ENCODE data around the gene CCDC170. TPM values are rescaled to one million over a fixed set of nuclear protein-coding genes. Genes with fewer than 3 reads are reported as not detected.

The CCDC170 gene
- total RNA-seq, 6 experiments from 2014 or later = 0.09 to 0.43 (median 0.30) TPM

DNA sequence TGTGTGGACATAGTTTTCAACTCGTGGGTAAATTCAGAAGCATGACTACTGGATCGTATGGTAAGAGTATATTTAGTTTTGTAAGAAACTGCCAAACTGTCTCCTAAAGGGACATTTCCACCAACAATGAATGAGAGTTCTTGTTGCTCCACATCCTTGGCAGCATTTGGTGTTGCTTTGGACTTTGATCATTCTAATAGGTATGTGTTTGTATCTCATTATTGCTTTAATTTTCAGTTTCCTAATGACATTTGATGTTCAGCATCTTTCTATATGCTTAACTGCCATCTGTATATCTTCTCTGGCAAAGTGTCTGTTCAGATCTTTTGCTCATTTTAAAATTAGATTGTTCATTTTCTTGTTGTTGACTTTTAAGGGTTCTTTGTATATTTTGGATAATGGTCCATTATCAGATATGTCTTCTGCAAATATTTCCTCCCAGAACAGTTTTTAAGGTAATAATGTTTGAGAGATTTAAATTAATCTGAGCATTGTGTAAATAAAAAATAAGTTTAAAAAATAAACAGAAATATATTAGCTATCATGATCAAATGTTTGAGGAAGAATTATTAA lies 138.7 kb downstream of the CCDC170 start:
- peaks cover 4% of the 10 kb centered on the region; the same call in 1 of the 2 replicates for H3K9me3 Mint-ChIP-seq
- H3K36me3 Mint-ChIP-seq (ENCODE audit: low read depth) = no peaks in the 10 kb centered on the region
- DNase-seq = no peak
- no peak overlapping the region for H3K4me3 Mint-ChIP-seq
- H3K27ac Mint-ChIP-seq = no peak overlapping the region
- TF ChIP-seq, protein P1, sequence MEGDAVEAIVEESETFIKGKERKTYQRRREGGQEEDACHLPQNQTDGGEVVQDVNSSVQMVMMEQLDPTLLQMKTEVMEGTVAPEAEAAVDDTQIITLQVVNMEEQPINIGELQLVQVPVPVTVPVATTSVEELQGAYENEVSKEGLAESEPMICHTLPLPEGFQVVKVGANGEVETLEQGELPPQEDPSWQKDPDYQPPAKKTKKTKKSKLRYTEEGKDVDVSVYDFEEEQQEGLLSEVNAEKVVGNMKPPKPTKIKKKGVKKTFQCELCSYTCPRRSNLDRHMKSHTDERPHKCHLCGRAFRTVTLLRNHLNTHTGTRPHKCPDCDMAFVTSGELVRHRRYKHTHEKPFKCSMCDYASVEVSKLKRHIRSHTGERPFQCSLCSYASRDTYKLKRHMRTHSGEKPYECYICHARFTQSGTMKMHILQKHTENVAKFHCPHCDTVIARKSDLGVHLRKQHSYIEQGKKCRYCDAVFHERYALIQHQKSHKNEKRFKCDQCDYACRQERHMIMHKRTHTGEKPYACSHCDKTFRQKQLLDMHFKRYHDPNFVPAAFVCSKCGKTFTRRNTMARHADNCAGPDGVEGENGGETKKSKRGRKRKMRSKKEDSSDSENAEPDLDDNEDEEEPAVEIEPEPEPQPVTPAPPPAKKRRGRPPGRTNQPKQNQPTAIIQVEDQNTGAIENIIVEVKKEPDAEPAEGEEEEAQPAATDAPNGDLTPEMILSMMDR (IDR thresholded peaks at IDR 0.05) = no peak
- peaks cover 1% of the 10 kb centered on the region; the same call in 1 of the 2 replicates for H3K27me3 Mint-ChIP-seq (ENCODE audit: insufficient read depth)
- no peaks in the 10 kb centered on the region for H3K4me1 Mint-ChIP-seq (ENCODE audit: low read depth)

DNA sequence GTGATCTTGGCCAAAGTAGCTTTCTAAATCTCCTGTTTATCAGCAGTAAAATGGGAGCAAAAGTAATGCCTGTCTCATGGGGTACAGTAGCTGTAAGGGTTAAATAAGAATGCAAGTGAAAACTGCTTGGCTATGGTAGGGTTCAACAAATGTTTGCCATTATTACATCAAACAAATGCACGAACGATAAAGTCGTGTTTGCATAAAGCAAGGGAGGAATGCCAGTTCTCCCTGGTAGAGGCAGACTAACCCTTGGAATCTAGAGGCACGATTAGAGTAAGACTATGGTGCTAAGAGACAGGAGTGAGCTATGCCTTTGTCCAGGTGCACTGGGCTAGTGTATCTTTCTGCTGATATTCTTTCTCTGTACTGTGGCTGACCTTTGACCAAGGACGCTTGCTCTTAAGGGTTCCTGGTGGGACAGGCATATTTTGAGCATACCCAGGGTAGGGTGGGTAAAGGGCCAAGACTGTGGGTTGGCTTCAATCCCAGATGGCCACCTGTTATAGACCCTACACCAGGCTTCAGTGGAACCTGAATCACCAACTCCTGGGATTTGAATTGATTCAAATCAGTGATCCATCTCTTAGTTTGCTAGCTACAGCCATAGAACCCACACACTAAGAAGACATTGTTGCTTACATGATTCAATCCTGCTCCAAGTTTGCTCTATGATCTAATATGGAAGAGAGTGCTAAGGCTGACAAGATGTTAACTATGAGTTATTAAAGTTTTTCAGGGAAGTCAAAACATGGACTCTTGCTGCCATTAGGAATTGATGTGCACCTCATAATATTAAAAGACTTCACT lies 139.9 kb downstream of the CCDC170 start:
- peaks cover 4% of the 10 kb centered on the region for H3K9me3 Mint-ChIP-seq
- H3K36me3 Mint-ChIP-seq (ENCODE audit: low read depth) = no peaks in the 10 kb centered on the region
- no peak overlapping the region for H3K4me3 Mint-ChIP-seq
- no peak for DNase-seq
- H3K4me1 Mint-ChIP-seq (ENCODE audit: low read depth) = no peaks in the 10 kb centered on the region
- TF ChIP-seq, protein P1 (IDR thresholded peaks at IDR 0.05) = no peak
- no peak overlapping the region for H3K27ac Mint-ChIP-seq
- peaks cover 1% of the 10 kb centered on the region; the same call in 1 of the 2 replicates for H3K27me3 Mint-ChIP-seq (ENCODE audit: insufficient read depth)

DNA sequence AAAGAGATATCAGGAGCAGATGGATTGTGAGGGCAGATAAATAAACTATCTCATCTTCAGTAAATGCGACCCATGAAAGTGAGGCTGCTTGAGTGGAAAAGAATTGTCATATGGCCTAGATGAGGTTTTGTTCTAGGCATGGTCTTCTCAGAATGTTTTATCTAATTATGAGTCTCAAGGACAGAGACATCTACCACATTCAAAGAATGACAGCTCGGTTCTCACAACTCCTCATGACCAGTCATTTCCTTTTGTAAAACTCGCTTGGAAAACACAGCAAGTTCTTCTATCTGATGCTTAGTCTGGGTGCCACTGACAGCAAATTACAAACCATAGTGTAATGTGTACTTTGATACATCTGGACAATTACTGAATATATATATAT lies 140.5 kb downstream of the CCDC170 start:
- Mint-ChIP-seq H3K9me3 (peaks cover 4% of the 10 kb centered on the region), H3K4me3 (no peak overlapping the region), H3K36me3 (ENCODE audit: low read depth) (no peaks in the 10 kb centered on the region), H3K27ac (no peak overlapping the region), H3K4me1 (ENCODE audit: low read depth) (no peaks in the 10 kb centered on the region), H3K27me3 (ENCODE audit: insufficient read depth) (peaks cover 1% of the 10 kb centered on the region; the same call in 1 of the 2 replicates)
- DNase-seq = no peak
- TF ChIP-seq, protein P1 (IDR thresholded peaks at IDR 0.05) = no peak

GRCh38 chr6:151635741-151636140 lies 141.9 kb downstream of the CCDC170 start:
- H3K27me3 Mint-ChIP-seq (ENCODE audit: insufficient read depth) = peaks cover 1% of the 10 kb centered on the region; the same call in 1 of the 2 replicates
- no peak overlapping the region for H3K27ac Mint-ChIP-seq
- no peaks in the 10 kb centered on the region for H3K36me3 Mint-ChIP-seq (ENCODE audit: low read depth)
- TF ChIP-seq, protein P1 (IDR thresholded peaks at IDR 0.05) = no peak
- H3K4me1 Mint-ChIP-seq (ENCODE audit: low read depth) = no peaks in the 10 kb centered on the region
- H3K9me3 Mint-ChIP-seq = peaks cover 10% of the 10 kb centered on the region
- H3K4me3 Mint-ChIP-seq = no peak overlapping the region
- no peak for DNase-seq

GRCh38 chr6:151637814-151638213 lies 144.0 kb downstream of the CCDC170 start:
- no peaks in the 10 kb centered on the region for H3K36me3 Mint-ChIP-seq (ENCODE audit: low read depth)
- no peak overlapping the region for H3K4me3 Mint-ChIP-seq
- peaks cover 10% of the 10 kb centered on the region; the same call in 1 of the 2 replicates for H3K9me3 Mint-ChIP-seq
- no peaks in the 10 kb centered on the region for H3K4me1 Mint-ChIP-seq (ENCODE audit: low read depth)
- TF ChIP-seq, protein P1 (IDR thresholded peaks at IDR 0.05) = no peak
- no peak for DNase-seq
- H3K27me3 Mint-ChIP-seq (ENCODE audit: insufficient read depth) = peaks cover 3% of the 10 kb centered on the region; the same call in 1 of the 2 replicates
- H3K27ac Mint-ChIP-seq = no peak overlapping the region
